NCI-H1105 treated with DMSO at 0.1 percent for 48 hours (cell line): ENCODE data around the gene USP40.
A peak's percentile ranks its signal among the peaks of the same experiment; 100 is the strongest.

Experiments
- DNase-seq: peaks from one replicate; lab custom pipeline; 2025; lab: John Stamatoyannopoulos, UW

The USP40 gene

DNA sequence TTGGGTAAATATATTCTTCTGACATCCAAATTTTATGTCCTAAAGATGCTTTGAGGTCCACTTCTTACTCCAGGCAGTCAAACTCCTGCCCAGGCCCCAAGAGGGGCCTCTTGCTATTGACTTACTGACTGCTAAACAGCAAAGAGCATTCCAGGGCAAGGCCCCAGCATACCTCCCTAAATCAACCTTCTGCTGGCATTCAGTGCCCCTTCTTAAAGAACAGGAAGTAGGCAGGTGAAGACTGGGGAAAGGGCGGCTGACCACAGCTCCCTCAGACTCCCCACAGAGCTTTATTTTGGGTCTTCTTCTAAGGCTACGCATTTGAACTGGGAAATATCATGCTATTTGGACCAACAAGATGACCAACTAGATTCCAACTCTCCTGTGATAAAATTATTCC lies 68.9 kb downstream of the USP40 start:
- no peak for DNase-seq

DNA sequence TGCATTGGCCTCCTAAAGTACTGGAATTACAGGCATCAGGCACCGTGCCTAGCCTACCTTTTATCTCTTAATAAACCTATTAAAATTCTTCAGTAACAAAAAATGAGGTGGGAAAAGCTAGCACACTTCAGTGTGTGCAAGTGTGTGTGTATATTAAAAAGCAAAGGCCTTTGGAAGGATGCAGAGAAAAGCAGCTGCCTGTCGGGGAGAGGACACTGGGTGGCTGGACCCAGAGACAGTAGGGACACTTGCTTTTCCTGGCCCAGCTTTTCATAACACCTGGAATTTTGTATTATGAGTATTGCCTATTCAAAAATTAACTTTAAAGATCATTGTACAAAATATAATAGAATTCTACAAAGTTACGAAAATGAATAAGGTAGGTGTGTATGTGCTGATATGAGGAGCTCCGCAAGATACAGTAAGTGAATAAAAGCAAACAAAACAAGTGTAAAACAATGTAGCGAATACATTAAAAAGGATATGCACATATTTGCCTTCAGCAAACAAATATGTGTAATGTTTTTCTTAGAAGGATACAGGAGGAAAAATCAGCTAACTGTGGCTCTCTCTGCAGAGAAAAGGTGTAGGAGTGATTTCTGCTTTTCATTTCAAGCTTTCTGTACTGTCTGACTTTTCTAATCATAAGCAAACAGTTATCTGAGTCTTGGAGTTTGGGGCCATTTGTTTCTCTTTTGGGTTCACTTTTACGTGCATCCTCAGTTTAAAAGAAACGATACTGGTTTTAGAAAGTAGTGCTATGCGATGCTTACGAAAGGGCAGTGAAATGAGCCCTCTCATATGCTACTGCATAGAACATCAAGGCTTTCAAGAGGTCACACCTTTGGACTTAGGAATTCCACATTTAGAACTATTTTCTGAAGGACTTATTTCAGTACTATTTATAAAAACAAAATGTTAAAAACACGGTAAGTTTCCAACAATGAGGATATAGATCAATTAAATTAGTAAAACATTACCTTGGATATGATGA lies 70.8 kb downstream of the USP40 start:
- DNase-seq, result no peak

DNA sequence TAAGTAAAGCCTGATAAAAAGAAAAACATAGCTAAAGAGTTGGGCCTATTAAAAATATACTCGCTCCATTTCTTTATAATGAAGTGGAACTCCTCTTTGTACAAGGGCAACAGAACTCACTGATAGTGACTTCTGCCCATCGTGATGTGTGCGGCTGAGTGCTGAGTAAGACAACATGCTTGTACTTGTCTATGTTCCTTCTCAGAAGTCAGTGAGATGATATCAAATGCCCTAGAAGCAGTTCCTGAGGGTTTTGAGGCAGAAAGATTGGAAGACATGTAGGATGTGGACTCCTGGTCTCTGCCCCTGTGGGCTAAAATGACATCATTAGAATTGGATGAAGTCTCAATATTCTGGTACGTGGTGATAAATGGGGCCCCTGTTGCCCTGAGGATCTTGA lies 73.8 kb downstream of the USP40 start:
- DNase-seq, result no peak

DNA sequence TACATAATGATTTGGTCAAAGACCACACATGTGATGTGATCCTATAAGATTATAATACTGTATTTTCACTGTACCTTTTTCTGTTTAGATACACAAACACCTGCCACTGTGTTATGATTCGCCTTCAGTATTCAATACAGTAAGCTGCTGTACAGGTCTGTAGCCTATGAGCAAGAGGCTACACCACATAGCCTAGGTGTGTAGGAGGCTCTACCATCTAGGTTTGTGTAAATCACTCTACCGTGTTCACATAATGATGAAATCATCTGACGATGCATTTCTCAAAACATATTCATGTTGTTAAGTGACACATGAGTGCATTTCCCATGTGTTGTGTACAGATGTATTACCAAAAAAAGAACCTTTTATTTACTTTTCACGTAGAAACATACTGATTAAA lies 74.5 kb downstream of the USP40 start:
- no peak for DNase-seq

DNA sequence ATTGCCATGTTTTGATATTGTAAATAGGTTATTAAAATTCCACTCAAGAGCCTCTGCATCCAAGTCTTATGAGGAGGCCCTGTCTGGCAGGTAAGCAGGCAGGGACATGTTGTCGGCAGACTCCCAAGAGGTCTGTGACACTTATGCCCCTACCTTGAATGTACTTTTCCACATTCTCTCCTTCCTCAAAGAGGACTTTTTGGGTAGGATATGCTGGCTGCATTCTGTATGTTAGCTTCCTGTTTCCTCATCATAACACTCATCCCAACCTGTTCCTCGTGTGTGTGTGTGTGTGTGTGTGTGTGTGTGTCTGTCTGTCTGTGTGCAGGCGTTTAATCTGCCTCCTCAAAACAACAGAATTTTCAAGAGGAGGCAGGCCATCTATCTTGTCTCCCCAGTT lies 75.3 kb downstream of the USP40 start:
- DNase-seq, result no peak

DNA sequence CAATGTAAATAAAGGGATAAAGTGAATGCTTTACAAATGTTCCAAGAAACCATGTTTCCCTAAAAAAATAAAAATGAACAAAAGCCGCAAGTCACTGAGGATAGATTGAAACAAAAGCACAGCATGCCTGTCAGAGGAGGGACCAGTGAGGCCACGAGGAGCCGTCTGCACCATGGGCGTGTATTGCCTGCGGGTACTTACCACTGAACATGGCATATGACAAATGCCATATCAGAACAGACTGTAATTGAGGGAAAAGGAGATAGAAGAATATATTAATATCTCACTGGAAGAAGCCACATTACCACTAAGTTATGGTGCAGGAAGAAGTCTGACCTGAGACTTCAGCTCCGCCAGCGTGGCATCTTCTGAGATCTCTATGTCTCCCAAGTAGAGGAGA lies 75.8 kb downstream of the USP40 start:
- no peak for DNase-seq

DNA sequence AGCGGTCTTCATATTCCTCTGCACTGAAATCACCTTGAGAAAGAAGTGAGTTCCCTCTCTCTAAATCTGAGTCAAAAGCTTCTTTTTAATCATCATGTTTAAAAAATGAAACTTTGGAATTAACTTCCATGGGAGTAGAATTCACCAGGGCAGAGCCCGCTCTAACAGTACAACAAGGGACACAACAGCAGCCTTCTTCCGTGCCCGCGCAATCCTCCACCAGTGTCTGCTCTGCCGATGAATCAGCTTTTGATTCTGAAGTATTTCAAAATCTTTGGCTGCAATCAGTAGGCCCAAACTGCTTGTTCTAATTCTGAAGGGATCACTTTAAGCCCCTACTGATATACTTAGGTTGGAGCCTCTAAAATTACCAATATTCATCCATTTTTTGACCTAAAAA lies 76.9 kb downstream of the USP40 start:
- DNase-seq, result no peak

DNA sequence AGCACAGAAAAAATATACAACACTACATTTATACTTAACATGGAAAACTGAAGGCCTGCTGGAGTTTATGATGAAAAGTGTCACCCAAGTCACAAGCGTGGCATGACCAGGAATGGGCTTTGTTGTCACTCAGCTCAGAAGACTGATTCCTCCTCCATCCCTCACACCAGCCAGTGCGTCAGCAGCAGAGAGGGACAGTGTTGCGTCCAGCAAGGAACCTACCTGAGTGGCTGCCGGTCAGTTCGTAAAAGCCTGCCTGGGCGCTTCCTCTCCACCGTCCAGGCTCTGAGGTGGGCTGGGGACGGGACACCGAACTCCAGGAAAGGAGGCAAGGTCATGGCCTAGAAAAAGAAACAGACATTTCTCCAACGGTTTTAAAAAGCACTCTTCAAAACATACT lies 77.4 kb downstream of the USP40 start:
- no peak for DNase-seq

DNA sequence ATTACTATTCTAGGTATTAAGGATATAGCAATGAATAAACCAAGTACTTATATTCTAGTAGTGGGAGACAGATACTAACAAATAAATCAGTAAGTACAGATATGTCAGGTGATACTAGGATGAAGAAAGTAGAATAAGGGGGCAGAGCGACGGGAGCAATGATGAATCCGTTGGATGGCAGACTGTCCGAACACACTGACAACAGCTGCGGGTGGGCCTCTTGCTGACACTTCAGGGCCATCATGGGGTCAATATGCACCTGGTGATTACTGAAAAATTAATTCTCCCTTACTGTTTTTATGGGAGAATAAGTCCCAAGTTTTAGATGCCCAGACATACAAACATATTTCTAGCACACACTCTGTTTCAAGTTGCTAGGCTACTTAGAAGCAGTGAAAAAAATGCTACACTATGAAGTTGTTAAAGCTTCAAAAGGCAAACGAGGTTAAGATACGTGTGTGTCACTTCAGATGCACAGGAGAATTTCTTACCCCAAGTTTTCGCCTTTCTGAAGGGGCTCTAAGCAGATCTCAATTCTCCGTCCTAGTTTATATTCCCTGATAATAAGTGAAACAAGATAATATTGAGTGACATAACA lies 78.7 kb downstream of the USP40 start:
- no peak for DNase-seq

DNA sequence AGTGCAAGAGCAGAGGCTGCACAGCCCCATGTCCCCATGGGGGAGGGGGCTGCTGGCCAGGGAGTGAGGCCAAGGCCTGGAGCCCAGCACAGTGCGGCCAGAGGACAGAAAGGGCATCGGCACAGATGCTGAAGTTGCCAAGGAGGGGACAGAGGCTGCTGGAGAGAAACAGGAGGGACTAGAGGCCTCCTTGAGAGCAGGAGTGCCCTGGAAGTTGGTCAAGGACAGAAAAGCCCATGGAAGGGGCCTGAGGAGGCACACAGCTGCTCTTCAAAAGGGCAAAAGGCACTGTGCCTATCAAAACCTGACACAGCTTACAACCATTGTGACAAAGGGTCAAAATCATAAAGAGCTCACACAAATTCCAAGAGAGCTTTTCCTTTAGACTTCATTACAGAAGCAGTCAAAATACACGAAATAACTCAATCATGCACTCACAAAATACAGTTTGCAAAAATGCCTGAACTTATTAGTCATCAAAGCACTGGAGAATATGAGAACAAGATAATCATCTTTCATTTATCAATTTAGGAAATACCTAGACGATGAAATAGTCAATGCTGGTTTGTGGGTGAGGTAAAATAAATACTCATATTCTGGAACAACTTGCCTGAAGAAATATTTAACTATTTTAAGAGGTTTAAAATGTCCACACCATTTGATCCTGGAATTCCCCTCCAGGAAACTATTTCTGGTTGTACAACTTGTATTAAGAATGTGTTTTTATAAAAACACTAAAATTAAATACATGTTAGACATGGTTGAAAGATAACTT lies 79.6 kb downstream of the USP40 start:
- no peak for DNase-seq

DNA sequence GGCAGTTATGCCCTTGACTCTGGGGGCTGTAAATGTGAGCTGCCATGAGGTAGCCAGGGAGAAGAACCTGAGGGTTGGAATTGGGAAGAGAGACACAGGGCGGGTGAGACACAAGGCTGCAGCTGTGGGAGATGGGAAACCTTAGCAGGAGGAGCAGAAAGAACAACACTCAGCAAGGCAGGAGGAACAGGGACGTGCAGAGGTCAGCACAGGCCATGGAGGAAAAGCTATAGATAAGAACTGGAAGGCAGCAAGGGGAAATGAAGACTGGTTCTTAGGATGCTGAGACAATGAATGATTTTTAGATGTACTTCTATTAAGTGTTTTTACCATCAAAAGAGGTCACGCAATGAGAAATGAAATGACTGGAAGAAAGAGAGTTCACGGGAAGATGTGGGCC lies 80.2 kb downstream of the USP40 start:
- no peak for DNase-seq

DNA sequence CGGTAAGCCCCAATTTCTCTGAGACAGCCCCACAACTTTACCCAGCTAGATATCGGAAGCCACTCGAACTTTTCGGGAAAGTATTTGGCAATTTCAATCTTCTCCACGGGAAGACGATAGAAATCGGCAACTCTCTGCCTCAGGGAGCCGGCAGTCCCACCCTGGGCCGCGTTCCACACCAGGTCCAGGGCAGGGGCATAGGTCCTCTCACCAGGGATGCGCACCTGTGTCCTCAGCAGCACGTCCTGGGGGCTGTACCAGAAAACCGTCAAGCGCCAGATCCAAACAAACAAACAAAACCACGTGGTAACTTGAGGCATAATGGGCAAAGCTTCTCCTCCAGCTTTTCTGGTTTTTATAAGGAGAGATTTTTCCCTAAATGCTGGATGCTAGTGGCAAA lies 80.9 kb downstream of the USP40 start:
- DNase-seq, result no peak

DNA sequence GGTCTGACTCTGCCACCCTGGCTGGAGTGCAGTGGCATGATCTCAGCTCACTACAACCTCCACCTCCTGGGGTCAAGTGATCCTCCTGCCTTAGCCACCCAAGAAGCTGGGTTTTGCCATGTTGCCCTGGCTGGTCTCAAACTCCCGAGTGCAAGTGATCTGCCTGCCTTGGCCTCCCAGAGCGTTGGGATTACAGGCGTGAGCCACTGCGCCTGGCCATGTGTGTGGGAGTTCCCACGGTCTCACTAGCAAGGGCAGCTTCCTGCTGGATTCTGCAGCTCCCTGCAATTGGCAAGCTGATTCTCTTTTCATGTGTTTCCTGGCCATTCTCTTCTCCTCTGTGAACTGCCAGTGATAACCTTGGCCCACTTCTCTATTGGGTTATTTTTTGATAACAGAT lies 84.0 kb downstream of the USP40 start:
- DNase-seq, result no peak

DNA sequence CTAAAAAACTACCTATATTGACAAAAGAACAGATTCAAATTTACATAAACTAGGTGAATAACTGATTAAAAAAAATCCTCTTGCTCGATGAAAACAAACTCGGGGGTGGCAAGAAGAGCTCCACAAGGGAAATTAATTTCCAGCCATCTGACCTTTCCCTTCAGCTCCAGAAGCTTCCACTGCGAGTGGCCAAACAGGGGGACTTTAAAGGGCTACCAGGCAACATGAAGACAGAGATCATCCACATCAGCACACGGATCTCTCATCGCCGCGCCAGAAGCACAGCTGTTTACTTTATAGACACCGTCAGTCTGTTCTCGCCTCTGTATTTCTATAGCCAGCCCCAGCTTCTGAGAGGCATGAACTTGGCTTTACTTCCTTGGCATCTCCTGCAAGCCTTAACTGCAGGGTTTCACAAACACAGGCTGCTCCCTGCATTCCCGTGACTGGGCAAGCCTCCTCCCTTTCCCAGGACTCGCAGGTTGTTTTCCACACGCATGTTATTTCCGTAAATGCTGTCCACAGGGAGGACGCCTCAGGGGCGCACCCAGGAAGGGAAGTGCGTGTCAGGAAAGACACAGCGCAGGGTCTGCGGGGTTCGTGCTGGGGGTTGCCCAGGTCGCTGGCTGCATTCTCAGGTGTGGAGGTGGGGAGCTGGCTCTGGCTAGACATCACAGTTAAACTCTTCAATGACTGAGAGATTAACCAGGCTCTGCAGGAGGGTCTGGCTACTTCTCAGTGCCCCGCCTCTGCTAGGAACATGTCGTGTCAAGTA lies 85.0 kb downstream of the USP40 start:
- DNase-seq, result no peak

DNA sequence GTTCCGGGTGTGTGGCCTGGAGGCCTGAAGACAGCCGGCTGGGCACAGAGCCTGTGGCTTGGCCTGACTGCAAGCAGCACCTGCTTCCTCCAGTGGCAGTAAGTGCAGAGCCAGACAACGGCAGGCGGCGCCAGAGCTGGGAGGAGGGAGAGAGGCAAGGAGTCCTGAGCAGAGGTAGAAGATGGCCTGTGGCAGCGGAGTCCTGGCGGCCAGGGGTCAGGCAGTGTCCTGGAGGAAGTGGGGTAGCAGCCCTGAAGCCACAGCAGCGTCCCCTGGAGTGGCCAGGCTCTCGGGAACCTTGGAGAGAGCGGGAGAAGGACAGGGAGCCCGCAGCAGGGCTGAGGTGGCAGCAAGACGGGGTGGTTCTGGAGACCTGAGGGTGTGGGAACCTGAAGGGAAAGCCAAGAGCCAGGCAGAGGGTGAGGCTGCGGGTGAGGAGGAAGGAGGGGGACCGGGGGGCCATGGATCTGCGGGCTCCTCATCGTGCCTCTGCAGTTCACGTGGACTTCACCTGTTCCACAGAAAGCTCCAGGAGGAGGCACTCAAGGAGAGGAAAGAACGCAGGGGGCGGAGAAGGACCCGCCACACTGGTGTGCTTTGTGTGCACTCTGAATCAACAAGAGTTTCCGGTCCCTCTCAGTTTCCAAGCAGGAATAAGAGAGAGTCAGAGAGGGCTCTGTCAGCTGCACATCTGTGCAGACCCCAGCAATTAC lies 85.9 kb downstream of the USP40 start:
- DNase-seq, result peak; percentile 37

DNA sequence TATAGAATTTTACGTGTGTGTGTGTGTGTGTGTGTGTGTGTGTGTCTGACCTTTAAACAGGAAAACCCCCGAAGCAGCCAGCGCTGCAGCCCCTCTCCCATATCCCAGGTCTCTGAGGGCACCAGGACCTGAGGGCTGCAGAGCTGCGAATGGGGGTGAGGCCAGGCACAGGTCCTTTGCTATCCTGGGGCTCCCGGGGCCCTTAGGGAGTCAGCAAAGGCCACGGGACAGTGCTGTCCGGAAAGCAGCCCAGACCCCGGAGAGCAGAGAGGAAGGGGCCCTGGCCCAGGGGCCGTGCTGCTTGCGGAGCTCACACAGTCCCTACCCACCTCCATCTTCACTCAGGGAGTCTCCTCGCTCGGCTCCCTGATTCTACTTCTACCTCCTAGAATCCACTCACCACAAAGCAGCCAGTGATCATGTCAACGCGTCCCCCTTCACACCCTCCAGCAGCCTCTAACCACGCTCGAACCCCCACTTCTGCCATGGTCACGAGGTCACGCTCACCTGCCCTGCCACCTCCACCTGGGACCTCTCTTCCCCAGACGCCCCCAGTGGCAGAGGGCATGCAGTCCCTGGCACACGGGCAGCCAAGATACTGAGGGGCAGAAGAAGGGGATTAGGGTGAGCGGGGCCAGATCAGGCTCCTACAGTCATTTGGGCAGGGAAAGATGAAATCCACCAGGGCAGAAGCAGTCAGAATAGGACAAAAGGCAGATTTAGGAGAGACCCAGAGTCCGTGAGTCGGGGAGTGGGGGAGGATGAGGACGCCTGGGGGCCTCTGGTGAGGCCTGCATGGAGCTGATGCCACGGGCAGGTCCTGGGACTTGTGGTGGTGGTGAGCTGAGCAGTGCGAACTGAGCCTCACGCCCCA lies 86.7 kb downstream of the USP40 start:
- no peak for DNase-seq

DNA sequence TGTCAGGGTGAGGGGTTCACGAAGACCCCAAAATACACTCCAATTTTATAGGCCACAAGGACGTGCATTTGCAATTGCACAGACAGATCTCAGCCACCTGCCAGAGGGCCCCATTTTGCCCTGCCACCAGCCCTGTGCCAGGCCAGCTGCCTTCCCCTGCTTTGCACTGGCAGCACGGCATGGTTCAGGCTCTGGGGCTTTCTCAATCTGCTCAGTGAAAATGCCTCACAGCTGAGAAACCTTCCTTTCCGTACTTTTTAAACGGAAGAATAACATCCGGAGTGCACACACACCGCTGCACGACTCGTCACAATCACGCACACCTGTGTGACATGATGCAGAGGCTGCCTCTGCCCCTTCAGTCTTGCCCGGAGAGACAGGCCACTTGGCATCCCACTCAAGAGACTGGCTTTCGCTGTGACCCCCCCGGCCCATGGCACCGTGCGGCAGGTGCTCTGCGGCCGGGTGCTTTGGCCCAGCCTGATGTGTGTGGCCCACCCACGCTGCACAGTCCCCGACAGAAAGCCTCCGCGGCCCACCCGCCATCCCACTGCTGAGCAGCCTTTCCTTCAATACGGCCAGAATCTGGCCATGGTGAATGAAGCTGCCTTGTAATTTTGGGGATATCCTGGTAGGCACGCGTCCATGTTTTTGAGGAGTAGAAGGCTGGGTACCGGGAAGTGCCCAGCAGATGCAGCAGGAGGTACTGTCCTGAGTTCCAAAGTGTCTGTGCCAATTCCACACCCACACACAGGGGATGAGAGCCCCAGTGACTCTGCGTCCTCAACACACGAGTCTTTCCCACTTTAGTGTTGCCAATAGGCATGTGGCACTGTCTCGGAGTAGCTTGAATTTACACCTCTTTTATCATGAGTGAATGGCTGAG lies 88.8 kb downstream of the USP40 start:
- no peak for DNase-seq

DNA sequence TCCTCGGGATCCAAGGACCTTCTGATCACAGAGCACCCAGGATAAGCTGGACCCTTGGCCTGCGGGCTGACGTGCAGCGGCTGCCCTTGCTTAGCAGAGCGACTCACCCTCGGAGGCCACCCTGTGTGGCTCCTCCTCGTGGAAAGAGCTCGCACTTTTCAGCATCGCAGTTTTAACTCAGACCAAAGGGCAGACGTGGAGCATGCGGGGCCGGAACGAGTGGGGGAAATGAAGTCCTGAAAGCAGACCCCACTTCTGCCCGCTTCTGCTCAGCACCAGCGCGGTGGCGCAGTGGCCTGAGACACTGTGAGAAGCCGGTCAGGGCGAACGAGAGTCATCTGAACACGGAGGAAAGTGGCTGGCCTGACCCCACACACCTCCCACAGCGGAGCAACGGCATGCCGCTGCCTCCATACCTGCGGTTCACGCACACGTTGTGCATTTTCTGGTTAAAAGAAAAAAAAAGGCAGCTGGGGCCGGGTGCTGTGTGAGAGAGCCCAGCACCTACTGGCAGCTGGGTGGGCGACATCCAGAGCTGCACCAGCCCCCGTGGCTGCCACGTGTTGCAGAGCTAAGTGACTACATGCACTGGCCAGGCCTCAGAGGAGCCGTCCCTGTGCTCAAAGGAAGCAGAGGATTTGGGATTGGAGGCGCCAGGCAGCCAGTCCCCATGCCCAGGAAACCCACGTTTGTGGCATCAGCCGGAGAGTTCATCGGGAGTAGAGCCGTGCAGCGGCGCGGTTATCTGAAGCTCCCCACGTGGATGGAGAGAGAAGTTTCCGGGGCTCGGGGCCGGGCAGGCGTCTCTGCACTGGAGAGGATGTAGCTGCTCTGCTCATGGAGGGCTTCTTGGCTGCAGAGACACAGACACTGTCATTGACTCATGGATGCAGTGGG lies 89.7 kb downstream of the USP40 start:
- DNase-seq, result no peak
